ENCODE measurements around the gene CANT1.

The CANT1 gene

DNA sequence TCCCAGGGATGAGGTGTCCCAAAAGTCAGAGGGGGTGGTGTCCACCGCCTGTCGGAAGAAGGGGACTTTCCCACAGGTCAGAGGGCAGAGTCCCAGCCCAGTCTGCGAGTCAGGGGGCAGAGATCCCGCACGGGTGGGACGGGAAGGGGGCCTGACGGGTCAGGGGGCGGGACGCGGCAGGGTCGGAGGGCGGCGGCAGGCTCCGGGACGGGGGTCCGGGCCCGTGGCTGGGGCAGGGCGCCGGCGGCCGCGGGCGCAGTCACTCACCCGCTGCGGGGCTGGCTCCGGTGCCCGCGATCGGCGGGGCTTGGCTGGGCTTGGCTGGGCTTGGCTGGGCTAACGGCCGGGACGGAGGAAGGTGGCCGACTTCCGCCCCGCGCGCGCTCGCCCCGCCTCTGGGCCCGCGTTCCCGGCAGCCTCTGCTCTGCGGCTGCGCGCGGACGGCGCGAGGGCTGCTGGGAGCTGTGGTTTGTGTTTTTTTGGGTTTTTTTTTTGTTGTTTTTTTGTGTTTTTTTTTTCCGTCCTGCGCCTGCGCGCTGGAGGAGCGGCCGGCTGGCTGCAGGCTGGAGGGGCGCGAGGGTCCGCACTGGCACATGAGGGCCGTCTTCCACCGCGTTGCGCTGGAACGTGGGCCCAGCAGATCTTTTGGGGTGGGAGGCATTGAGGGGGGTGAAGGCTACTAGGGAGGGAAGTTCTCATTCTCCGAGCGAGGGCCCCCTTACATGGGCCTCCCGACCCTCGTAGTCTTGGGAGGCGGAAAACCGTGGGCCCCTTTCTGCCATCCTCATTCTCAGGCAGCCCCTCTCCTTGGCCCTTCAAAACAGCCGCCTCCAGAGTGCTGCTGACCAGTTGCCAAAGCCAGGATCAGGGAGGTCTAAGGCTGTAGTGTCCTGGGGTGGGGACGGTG is at the start of gene CANT1:
CANT1 (minus strand) TSS at position 368 of the 907 bp plus-strand sequence. CDS start 12,142 bp downstream, outside the sequence.
- peak; percentile 23 for DNase-seq

DNA sequence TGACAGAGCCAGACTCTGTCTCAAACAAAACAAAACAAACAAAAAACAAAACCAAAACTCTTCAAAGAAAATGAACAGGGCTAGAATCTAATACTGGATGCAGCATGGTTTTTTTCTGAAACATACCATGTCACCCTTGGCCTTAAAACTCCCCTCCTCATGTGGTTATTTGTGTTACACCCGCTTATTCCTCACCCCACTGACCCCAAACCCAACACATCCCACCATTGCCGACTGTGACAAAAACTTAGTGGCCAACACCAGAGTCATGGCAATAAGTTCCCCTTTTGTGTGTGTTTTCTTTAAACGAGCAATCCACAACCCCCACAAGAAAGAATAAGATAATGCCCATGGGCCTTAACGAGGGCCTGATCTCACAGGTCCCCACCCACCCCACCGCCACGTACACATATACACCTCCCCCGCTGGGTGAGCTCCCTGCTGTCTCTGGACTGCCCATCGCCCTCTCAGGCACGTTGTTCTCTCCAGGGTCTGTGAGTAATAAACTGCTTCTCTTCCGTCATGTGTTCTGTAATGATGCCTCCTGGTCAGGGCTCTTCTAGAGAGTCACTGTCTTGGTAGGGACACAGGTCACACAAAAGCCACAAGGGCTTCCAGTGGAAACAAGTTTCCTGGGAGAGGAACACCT is 48.3 kb upstream of the CANT1 start:
- no peak for DNase-seq

GRCh38 chr17:79055197-79055596 is 45.6 kb upstream of the CANT1 start:
- no peak for DNase-seq

- DNase-seq = no peak
Observed at GRCh38 chr17:79054200-79054960, 44.8 kb upstream of the CANT1 start.

DNA sequence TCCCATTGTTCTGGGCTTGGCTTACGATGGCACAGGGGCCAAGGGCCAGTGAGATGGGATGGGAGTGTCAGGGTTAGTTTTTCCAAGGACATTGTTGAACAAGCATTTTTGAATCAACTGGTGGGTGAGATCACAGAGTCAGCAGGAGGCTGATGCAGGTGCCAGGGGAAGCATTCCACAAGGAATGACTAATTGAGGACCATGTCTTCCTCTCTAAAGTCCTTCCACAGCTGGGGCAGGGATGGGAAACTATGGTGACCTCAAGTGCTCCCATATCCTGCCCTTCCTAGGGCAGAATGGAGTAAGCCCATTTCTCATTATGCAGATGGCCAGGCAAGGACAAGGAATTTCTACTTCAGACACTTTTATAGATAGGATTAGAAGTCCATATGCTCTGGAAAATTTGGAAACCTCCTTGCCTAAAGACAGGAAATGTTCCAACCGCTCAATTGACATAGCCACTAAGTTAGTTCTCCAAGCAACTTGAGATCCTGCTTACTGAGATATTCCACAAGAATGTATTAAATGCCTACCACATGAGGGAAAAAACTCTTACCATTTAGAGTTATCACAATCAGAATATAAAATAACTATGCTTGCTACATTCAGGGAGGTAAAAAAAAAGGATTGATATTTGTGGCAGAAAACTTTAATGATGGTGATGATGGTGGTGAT is 43.8 kb upstream of the CANT1 start:
- no peak for DNase-seq

DNA sequence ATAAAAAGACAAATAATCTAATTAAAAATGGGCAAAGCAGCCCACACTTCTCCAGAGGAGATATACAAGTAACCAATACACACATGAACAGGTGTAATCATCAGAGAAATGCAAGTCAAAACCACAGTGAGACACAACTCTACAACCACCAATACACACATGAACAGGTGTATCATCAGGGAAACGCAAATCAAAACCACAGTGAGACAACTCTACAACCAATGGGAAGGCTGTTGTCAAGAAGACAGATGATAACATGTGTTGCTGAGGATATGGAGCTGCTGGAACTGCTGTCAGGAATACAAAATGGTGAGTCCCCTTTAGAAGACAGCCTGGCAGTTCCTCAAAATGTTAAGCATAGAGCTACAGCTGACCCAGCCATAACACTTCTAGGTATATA is 42.6 kb upstream of the CANT1 start:
- no peak for DNase-seq

- no peak for DNase-seq
Observed at GRCh38 chr17:79051306-79051705, 41.7 kb upstream of the CANT1 start.

- no peak for DNase-seq
Observed at GRCh38 chr17:79050551-79050950, 41.0 kb upstream of the CANT1 start.

DNA sequence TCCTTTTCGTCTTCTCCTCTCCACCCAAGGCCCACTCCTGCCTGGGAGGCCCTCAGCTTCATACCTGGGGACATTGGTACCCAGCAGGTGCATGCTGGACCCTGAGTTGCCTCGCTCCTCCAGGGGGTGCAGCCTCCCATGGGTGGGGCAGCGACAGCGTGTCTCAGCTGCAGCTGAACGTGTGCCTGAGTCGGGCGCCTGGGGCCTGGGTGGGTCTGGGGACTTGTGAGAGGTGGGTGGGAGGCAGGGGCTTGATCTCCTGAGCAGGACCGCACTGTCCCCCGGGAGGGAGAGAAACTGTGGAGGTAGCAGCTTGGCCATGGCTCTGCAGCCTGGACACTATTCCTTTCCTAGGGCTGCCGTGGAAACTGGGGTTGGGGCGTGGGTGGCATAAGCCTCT is 40.3 kb upstream of the CANT1 start:
- no peak for DNase-seq

DNA sequence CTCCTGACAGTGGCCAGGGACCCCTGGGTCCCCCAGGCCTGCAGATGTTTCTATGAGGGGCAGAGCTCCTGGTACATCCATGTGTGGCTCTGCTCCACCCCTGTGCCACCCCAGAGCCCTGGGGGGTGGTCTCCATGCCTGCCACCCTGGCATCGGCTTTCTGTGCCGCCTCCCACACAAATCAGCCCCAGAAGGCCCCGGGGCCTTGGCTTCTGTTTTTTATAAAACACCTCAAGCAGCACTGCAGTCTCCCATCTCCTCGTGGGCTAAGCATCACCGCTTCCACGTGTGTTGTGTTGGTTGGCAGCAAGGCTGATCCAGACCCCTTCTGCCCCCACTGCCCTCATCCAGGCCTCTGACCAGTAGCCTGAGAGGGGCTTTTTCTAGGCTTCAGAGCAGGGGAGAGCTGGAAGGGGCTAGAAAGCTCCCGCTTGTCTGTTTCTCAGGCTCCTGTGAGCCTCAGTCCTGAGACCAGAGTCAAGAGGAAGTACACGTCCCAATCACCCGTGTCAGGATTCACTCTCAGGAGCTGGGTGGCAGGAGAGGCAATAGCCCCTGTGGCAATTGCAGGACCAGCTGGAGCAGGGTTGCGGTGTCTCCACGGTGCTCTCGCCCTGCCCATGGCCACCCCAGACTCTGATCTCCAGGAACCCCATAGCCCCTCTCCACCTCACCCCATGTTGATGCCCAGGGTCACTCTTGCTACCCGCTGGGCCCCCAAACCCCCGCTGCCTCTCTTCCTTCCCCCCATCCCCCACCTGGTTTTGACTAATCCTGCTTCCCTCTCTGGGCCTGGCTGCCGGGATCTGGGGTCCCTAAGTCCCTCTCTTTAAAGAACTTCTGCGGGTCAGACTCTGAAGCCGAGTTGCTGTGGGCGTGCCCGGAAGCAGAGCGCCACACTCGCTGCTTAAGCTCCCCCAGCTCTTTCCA is 39.5 kb upstream of the CANT1 start:
- no peak for DNase-seq

- no peak for DNase-seq
Observed at GRCh38 chr17:79047923-79048825, 38.6 kb upstream of the CANT1 start.

DNA sequence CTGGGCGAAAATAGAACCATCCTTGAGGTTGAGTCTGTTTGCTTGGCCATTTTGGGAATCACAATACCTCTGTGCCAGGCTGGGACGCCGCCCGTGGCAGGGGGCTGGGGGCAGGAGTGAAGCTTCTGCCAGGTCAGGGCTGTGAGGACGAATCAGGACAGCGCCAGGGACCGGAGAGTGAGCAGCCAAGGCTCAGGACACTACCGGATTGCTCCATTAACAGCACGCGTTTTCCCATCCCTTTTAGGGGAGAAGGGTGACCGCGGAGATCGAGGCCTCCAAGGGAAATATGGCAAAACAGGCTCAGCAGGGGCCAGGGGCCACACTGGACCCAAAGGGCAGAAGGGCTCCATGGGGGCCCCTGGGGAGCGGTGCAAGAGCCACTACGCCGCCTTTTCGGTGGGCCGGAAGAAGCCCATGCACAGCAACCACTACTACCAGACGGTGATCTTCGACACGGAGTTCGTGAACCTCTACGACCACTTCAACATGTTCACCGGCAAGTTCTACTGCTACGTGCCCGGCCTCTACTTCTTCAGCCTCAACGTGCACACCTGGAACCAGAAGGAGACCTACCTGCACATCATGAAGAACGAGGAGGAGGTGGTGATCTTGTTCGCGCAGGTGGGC is 37.8 kb upstream of the CANT1 start:
- no peak for DNase-seq

- no peak for DNase-seq
Observed at GRCh38 chr17:79046916-79047280, 37.3 kb upstream of the CANT1 start.

GRCh38 chr17:79046197-79046915 is 36.8 kb upstream of the CANT1 start:
- DNase-seq = no peak

DNA sequence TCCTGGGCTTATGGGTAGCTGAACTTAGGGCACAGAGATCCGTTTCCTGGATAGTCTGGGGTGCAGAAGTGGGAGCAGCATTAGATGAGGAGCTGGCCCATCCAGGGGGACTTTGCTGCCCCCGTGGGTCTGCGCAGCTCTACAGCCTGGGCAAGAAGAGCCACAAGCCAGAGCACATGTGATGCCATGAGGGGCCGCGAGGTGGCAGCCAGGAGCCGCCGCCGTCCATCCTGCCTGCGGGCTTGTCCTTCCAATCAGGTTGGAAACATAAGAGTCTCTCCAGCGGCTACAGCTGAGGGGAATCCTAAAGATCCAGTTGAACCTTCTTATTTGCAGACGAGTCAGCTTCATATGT is 36.3 kb upstream of the CANT1 start:
- DNase-seq = no peak

- no peak for DNase-seq
Observed at GRCh38 chr17:79045001-79045729, 35.6 kb upstream of the CANT1 start.

DNA sequence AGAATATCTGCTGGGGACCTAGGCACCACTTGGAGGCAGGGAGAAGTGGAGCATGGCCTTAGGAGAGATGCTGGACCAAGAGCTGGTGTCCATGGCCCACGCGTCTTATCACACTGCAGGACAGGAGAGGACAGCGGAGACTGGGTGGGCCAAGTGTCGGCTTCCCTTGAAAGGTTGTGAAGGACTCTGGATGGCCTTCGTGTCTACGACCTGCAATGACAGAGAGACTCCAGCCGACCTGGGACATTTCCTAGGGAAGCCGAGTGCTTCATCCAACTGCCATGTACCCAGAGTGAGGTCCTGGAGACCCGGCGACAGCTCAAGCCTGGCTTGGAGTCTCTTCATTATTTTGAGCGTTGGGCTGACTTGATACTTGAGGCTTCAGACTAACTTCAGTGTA is 34.9 kb upstream of the CANT1 start:
- DNase-seq = no peak

DNA sequence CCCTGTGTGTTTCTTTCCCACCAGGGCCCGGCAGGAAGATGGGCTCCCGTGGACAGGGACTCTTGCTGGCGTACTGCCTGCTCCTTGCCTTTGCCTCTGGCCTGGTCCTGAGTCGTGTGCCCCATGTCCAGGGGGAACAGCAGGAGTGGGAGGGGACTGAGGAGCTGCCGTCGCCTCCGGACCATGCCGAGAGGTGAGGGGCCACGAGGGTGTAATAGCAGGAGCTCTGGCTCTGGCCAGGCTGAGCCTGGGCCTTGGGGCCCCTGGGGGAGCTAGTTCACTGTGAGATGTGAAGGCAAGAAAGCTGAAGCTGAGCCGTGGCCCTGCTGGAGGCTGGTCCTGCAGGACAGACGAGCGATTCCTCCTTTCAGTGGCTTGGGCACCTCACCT is 34.4 kb upstream of the CANT1 start:
- no peak for DNase-seq
